ENCODE results near the gene POLE3. TPM values are rescaled to one million over a fixed set of nuclear protein-coding genes. Genes with fewer than 3 reads are reported as not detected.

POLE3 gene
- total and polyA plus RNA-seq, 9 of the 15 experiments (the other 6 are each of a cell fraction or from before 2014, with no cell fraction given), result 52.6 to 179 (median 110) TPM

DNA sequence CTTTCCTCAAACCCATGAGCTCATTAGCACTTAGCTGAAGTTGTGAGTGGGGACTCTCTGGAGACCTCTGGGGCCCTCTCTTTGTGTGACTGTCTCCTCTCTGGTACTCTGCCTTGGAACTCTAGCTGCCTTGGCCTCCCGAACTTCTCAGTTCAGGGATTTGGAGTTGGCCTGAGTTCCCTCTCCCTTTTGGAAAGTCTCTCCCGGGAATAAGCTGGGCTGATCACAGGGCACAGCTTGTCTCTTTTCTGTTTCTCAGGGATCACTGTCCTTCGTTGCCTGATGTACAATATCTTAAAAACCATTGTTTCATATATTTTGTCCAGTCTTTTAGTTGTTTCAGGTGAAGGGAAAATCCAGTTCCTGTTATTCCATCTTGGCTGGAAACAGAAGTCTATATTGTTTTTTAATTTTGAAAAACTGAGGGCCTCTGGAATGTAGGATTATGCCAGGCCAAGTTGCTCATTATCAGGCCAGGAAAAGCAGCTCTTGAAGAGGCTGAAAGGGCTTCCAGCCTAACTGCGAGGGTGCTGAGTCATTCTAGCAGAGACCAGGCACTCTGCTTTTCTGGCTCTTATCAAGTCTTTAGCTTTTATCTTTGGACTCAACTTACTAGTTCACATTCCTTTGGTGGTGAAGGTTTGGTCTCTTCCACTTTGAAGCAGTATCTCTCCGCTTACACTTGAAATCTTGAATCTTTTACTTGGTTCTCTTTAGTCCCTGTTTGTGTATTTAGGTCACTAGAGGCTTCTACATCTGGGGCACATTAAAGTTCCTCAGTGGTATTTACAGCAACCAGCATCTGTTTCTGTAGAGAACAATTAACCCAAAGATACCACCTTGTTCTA is 44.7 kb upstream of the POLE3 start (continued):
- TF ChIP-seq, protein P1, sequence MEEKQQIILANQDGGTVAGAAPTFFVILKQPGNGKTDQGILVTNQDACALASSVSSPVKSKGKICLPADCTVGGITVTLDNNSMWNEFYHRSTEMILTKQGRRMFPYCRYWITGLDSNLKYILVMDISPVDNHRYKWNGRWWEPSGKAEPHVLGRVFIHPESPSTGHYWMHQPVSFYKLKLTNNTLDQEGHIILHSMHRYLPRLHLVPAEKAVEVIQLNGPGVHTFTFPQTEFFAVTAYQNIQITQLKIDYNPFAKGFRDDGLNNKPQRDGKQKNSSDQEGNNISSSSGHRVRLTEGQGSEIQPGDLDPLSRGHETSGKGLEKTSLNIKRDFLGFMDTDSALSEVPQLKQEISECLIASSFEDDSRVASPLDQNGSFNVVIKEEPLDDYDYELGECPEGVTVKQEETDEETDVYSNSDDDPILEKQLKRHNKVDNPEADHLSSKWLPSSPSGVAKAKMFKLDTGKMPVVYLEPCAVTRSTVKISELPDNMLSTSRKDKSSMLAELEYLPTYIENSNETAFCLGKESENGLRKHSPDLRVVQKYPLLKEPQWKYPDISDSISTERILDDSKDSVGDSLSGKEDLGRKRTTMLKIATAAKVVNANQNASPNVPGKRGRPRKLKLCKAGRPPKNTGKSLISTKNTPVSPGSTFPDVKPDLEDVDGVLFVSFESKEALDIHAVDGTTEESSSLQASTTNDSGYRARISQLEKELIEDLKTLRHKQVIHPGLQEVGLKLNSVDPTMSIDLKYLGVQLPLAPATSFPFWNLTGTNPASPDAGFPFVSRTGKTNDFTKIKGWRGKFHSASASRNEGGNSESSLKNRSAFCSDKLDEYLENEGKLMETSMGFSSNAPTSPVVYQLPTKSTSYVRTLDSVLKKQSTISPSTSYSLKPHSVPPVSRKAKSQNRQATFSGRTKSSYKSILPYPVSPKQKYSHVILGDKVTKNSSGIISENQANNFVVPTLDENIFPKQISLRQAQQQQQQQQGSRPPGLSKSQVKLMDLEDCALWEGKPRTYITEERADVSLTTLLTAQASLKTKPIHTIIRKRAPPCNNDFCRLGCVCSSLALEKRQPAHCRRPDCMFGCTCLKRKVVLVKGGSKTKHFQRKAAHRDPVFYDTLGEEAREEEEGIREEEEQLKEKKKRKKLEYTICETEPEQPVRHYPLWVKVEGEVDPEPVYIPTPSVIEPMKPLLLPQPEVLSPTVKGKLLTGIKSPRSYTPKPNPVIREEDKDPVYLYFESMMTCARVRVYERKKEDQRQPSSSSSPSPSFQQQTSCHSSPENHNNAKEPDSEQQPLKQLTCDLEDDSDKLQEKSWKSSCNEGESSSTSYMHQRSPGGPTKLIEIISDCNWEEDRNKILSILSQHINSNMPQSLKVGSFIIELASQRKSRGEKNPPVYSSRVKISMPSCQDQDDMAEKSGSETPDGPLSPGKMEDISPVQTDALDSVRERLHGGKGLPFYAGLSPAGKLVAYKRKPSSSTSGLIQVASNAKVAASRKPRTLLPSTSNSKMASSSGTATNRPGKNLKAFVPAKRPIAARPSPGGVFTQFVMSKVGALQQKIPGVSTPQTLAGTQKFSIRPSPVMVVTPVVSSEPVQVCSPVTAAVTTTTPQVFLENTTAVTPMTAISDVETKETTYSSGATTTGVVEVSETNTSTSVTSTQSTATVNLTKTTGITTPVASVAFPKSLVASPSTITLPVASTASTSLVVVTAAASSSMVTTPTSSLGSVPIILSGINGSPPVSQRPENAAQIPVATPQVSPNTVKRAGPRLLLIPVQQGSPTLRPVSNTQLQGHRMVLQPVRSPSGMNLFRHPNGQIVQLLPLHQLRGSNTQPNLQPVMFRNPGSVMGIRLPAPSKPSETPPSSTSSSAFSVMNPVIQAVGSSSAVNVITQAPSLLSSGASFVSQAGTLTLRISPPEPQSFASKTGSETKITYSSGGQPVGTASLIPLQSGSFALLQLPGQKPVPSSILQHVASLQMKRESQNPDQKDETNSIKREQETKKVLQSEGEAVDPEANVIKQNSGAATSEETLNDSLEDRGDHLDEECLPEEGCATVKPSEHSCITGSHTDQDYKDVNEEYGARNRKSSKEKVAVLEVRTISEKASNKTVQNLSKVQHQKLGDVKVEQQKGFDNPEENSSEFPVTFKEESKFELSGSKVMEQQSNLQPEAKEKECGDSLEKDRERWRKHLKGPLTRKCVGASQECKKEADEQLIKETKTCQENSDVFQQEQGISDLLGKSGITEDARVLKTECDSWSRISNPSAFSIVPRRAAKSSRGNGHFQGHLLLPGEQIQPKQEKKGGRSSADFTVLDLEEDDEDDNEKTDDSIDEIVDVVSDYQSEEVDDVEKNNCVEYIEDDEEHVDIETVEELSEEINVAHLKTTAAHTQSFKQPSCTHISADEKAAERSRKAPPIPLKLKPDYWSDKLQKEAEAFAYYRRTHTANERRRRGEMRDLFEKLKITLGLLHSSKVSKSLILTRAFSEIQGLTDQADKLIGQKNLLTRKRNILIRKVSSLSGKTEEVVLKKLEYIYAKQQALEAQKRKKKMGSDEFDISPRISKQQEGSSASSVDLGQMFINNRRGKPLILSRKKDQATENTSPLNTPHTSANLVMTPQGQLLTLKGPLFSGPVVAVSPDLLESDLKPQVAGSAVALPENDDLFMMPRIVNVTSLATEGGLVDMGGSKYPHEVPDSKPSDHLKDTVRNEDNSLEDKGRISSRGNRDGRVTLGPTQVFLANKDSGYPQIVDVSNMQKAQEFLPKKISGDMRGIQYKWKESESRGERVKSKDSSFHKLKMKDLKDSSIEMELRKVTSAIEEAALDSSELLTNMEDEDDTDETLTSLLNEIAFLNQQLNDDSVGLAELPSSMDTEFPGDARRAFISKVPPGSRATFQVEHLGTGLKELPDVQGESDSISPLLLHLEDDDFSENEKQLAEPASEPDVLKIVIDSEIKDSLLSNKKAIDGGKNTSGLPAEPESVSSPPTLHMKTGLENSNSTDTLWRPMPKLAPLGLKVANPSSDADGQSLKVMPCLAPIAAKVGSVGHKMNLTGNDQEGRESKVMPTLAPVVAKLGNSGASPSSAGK (IDR thresholded peaks at IDR 0.05), result no peak; the same call in 1 of the 2 replicates
- TF ChIP-seq ESRRB (CRISPR knock-in tag; IDR thresholded peaks at IDR 0.05; ENCODE audit: borderline replicate concordance), result no peak
- no peak for TF ChIP-seq ZNF124 (CRISPR knock-in tag; IDR thresholded peaks at IDR 0.05)
- no peak for TF ChIP-seq ZC3H8 (IDR thresholded peaks at IDR 0.05)
- TF ChIP-seq TAF9B (IDR thresholded peaks at IDR 0.05; ENCODE audit: partially characterized antibody), result no peak
- TF ChIP-seq MEIS2 (IDR thresholded peaks at IDR 0.05; ENCODE audit: partially characterized antibody), result no peak
- TF ChIP-seq ZNF146 (CRISPR knock-in tag; IDR thresholded peaks at IDR 0.05; ENCODE audit: unreplicated experiment), result no peak
- TF ChIP-seq, protein P2, sequence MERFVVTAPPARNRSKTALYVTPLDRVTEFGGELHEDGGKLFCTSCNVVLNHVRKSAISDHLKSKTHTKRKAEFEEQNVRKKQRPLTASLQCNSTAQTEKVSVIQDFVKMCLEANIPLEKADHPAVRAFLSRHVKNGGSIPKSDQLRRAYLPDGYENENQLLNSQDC (CRISPR knock-in tag; IDR thresholded peaks at IDR 0.05), result no peak
- TF ChIP-seq ZNF263 (CRISPR knock-in tag; IDR thresholded peaks at IDR 0.05; ENCODE audit: borderline replicate concordance), result no peak
- no peak for TF ChIP-seq HDAC6 (IDR thresholded peaks at IDR 0.05; ENCODE audit: low read depth, low read length)
- TF ChIP-seq ADNP (tag; IDR thresholded peaks at IDR 0.05), result no peak
- TF ChIP-seq, protein P3, sequence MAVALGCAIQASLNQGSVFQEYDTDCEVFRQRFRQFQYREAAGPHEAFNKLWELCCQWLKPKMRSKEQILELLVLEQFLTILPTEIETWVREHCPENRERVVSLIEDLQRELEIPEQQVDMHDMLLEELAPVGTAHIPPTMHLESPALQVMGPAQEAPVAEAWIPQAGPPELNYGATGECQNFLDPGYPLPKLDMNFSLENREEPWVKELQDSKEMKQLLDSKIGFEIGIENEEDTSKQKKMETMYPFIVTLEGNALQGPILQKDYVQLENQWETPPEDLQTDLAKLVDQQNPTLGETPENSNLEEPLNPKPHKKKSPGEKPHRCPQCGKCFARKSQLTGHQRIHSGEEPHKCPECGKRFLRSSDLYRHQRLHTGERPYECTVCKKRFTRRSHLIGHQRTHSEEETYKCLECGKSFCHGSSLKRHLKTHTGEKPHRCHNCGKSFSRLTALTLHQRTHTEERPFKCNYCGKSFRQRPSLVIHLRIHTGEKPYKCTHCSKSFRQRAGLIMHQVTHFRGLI (CRISPR knock-in tag; IDR thresholded peaks at IDR 0.05), result no peak
- 0 out of 3 replicates have a peak, but pooled peaks of 1 of the 2 experiments have one; percentile 54 for TF ChIP-seq CBX3 (IDR thresholded peaks at IDR 0.05; ENCODE audit: borderline replicate concordance in 1 of 2, low read length in 2 of 2)
- no peak for TF ChIP-seq NELFE (IDR thresholded peaks at IDR 0.05; ENCODE audit: insufficient read depth, insufficient read length)
